HG03432 (cell line): Measurements from ENCODE around the gene ERC2.
A peak's percentile ranks its signal among the peaks of the same experiment; 100 is the strongest.

Experiments
- ATAC-seq: cut with Tn5 transposase; IDR thresholded peaks from one replicate; pipeline ENCODE4 v1.9.1; 2021; ENCODE audit warnings: mild to moderate bottlenecking, moderate library complexity; ENCODE audit not compliant: unreplicated experiment

The ERC2 gene

GRCh38 chr3:55664387-55664786 lies 803.9 kb downstream of the ERC2 start:
- no peak for ATAC-seq

GRCh38 chr3:55662683-55663082 lies 805.6 kb downstream of the ERC2 start:
- ATAC-seq: no peak

- peak; percentile 14 for ATAC-seq
Observed at GRCh38 chr3:55661571-55661970, 806.7 kb downstream of the ERC2 start.

- peak; percentile 44 for ATAC-seq
Observed at GRCh38 chr3:55661141-55661540, 807.1 kb downstream of the ERC2 start.

GRCh38 chr3:55660642-55661041 lies 807.6 kb downstream of the ERC2 start:
- ATAC-seq: no peak

- ATAC-seq: no peak
Observed at GRCh38 chr3:55659701-55660100, 808.6 kb downstream of the ERC2 start.

- peak; percentile 40 for ATAC-seq
Observed at GRCh38 chr3:55658690-55659562, 809.3 kb downstream of the ERC2 start.

GRCh38 chr3:55658270-55658669 lies 810.0 kb downstream of the ERC2 start:
- peak; percentile 11 for ATAC-seq

- ATAC-seq: no peak
Observed at GRCh38 chr3:55655544-55655943, 812.7 kb downstream of the ERC2 start.

- ATAC-seq: peak; percentile 88
Observed at GRCh38 chr3:55654123-55654760, 814.0 kb downstream of the ERC2 start.

GRCh38 chr3:55651011-55651410 lies 817.3 kb downstream of the ERC2 start:
- ATAC-seq: no peak

GRCh38 chr3:55650011-55650410 lies 818.3 kb downstream of the ERC2 start:
- ATAC-seq: no peak

GRCh38 chr3:55649554-55649953 lies 818.7 kb downstream of the ERC2 start:
- ATAC-seq: no peak

- ATAC-seq: no peak
Observed at GRCh38 chr3:55648591-55649318, 819.5 kb downstream of the ERC2 start.

- ATAC-seq: no peak
Observed at GRCh38 chr3:55647670-55648069, 820.6 kb downstream of the ERC2 start.

GRCh38 chr3:55647063-55647462 lies 821.2 kb downstream of the ERC2 start:
- ATAC-seq: no peak

- no peak for ATAC-seq
Observed at GRCh38 chr3:55646121-55646520, 822.1 kb downstream of the ERC2 start.

- no peak for ATAC-seq
Observed at GRCh38 chr3:55645422-55645821, 822.8 kb downstream of the ERC2 start.

GRCh38 chr3:55643283-55643682 lies 825.0 kb downstream of the ERC2 start:
- no peak for ATAC-seq

GRCh38 chr3:55641964-55642363 lies 826.3 kb downstream of the ERC2 start:
- no peak for ATAC-seq

GRCh38 chr3:55639896-55640765 lies 828.1 kb downstream of the ERC2 start:
- ATAC-seq: no peak
